Thoracic aorta (tissue), 2 donors: ENCODE data around the gene BCL2L11. TPM values are rescaled to one million over a fixed set of nuclear protein-coding genes. Genes with fewer than 3 reads are reported as not detected.

Experiments used
- ATAC-seq: fragments of 150-250 bp; one replicate; pipeline ENCODE4 v1.8.0; 2017; ENCODE audit warnings: low read depth; ENCODE audit not compliant: insufficient number of reproducible peaks, low FRiP score
- DNase-seq: peaks from one replicate; pipeline ENCODE4 v3.0.0-alpha.2; 2020; ENCODE audit warnings: low spot score
- H3K27ac ChIP-seq, 2 donors: fragments of 200-600 bp; sonication (generic); 1 replicate in 1 of 2; 2 replicates in 1 of 2; pipeline ENCODE4 v1.5.1; 2016; ENCODE audit warnings: mild to moderate bottlenecking in 2 of 2, moderate library complexity in 2 of 2
- H3K27me3 ChIP-seq: fragments of 200-600 bp; sonication (generic); replicated peaks from 2 replicates; pipeline ENCODE4 v1.6.0; 2016; ENCODE audit warnings: mild to moderate bottlenecking; ENCODE audit not compliant: insufficient read depth
- H3K36me3 ChIP-seq: fragments of 200-600 bp; sonication (generic); one replicate; pipeline ENCODE4 v1.5.1; 2016
- H3K4me1 ChIP-seq, 2 donors: fragments of 200-600 bp; sonication (generic); 1 replicate in 1 of 2; 2 replicates in 1 of 2; pipeline versions ENCODE4 v1.5.1 to v1.6.0; 2016; ENCODE audit warnings: low read depth in 2 of 2, mild to moderate bottlenecking in 1 of 2; ENCODE audit not compliant: control insufficient read depth in 1 of 2
- H3K4me3 ChIP-seq: fragments of 200-600 bp; sonication (generic); 2 replicates; pipeline ENCODE4 v1.5.1; 2016; ENCODE audit warnings: mild to moderate bottlenecking
- H3K9me3 ChIP-seq: fragments of 200-600 bp; sonication (generic); 2 replicates; pipeline ENCODE4 v1.5.1; 2016
- CTCF ChIP-seq: fragments of 200-600 bp; sonication (generic); IDR thresholded peaks from one replicate; pipeline ENCODE4 v1.5.1; 2019; ENCODE audit warnings: antibody characterized with exemption
- total RNA-seq, 2 donors: library from RNA; depleted of rRNA; stranded (reverse); fragments of >200 nt; gene quantifications; one replicate each; pipeline versions ENCODE4 v1.1.0 to v1.2.3, GENCODE V29; 2016

Gene BCL2L11
- total RNA-seq, 2 donors from 2014 or later, result 16.4 to 17.4 TPM

- H3K27ac ChIP-seq, result no peak overlapping the region
- no peaks in the 10 kb centered on the region for H3K27me3 ChIP-seq
- H3K4me1 ChIP-seq, result peaks cover 17 to 51% of the 10 kb centered on the region in 2 donors
- DNase-seq, result no peak
- H3K4me3 ChIP-seq, result peak overlapping the region; percentile 20
- ATAC-seq, result no peak
- H3K36me3 ChIP-seq, result no peaks in the 10 kb centered on the region
- no peak for TF ChIP-seq CTCF
- no peaks in the 10 kb centered on the region for H3K9me3 ChIP-seq
These were observed 41.3 kb downstream of the BCL2L11 start for GRCh38 chr2:111161971-111162370.

- H3K4me1 ChIP-seq, result peaks cover 17 to 51% of the 10 kb centered on the region in 2 donors
- H3K27me3 ChIP-seq, result no peaks in the 10 kb centered on the region
- DNase-seq, result no peak
- ATAC-seq, result no peak
- no peak overlapping the region for H3K4me3 ChIP-seq
- no peak overlapping the region for H3K27ac ChIP-seq
- no peaks in the 10 kb centered on the region for H3K9me3 ChIP-seq
- no peaks in the 10 kb centered on the region for H3K36me3 ChIP-seq
- TF ChIP-seq CTCF, result no peak
These were observed 42.1 kb downstream of the BCL2L11 start for GRCh38 chr2:111162718-111163331.

GRCh38 chr2:111164078-111164477 lies 43.4 kb downstream of the BCL2L11 start:
- no peak for ATAC-seq
- no peak overlapping the region for H3K4me3 ChIP-seq
- TF ChIP-seq CTCF, result no peak
- H3K4me1 ChIP-seq, result peaks cover 17 to 51% of the 10 kb centered on the region in 2 donors
- no peaks in the 10 kb centered on the region for H3K36me3 ChIP-seq
- no peak for DNase-seq
- no peaks in the 10 kb centered on the region for H3K9me3 ChIP-seq
- H3K27me3 ChIP-seq, result no peaks in the 10 kb centered on the region
- no peak overlapping the region for H3K27ac ChIP-seq

GRCh38 chr2:111165084-111165483 lies 44.4 kb downstream of the BCL2L11 start:
- H3K27me3 ChIP-seq, result no peaks in the 10 kb centered on the region
- ATAC-seq (no peak), DNase-seq (no peak)
- no peak for TF ChIP-seq CTCF
- H3K27ac ChIP-seq, result no peak overlapping the region
- H3K4me1 ChIP-seq, result peaks cover 17 to 49% of the 10 kb centered on the region in 2 donors
- H3K4me3 ChIP-seq, result no peak overlapping the region
- no peaks in the 10 kb centered on the region for H3K36me3 ChIP-seq
- no peaks in the 10 kb centered on the region for H3K9me3 ChIP-seq

GRCh38 chr2:111166115-111166514 lies 45.4 kb downstream of the BCL2L11 start:
- no peak for TF ChIP-seq CTCF
- DNase-seq (no peak), ATAC-seq (no peak)
- Histone ChIP-seq H3K4me3 (no peak overlapping the region), H3K4me1 (peaks cover 14 to 39% of the 10 kb centered on the region in 2 donors), H3K36me3 (no peaks in the 10 kb centered on the region), H3K27ac (no peak overlapping the region), H3K9me3 (no peaks in the 10 kb centered on the region), H3K27me3 (no peaks in the 10 kb centered on the region)
